OCI-LY7 (cell line): ENCODE measurements around the gene KLHL26. TPM values are rescaled to one million over a fixed set of nuclear protein-coding genes. Genes with fewer than 3 reads are reported as not detected.
A peak's percentile ranks its signal among the peaks of the same experiment; 100 is the strongest.

Experiments used
- BruUV-seq: library from RNA; stranded (reverse); fragments of 400-500 nt; replicated peaks from 2 replicates; lab custom pipeline; 2021; lab: Mats Ljungman, UMichigan
- CTCF ChIA-PET: fragments of 300-600 bp; sonication (Branson Sonifier 250); formaldehyde crosslinking; loops from one replicate; lab custom pipeline; 2022; ENCODE audit warnings: antibody characterized with exemption; ENCODE audit not compliant: unreplicated experiment; lab: Charles Lee
- POLR2A ChIA-PET: fragments of 300-600 bp; sonication (Branson Sonifier 250); formaldehyde crosslinking; loops from one replicate; lab custom pipeline; 2022; ENCODE audit warnings: antibody characterized with exemption; lab: Charles Lee
- DNase-seq: peaks from one replicate; pipeline ENCODE4 v3.0.0-alpha.2; 2015; ENCODE audit warnings: low spot score
- H2AFZ ChIP-seq: fragments of 200-600 bp; sonication (generic), shearing (Covaris generic); 2 replicates; pipeline ENCODE4 v1.6.1; 2014; ENCODE audit warnings: mild to moderate bottlenecking, antibody characterized with exemption, low read length, moderate library complexity
- H3K27ac ChIP-seq: fragments of 200-600 bp; sonication (generic); 2 replicates; pipeline ENCODE4 v1.5.1; 2014; ENCODE audit warnings: mixed run types, low read depth, mild to moderate bottlenecking, moderate library complexity, low read length, inconsistent platforms; ENCODE audit not compliant: poor library complexity, severe bottlenecking
- H3K36me3 ChIP-seq: fragments of 200-600 bp; sonication (generic); 2 replicates; pipeline ENCODE4 v1.6.1; 2014; ENCODE audit warnings: mild to moderate bottlenecking, antibody characterized with exemption, low read length, moderate library complexity, mixed read lengths; ENCODE audit not compliant: insufficient read depth
- H3K4me1 ChIP-seq: fragments of 200-600 bp; sonication (generic); 2 replicates; pipeline ENCODE4 v1.5.1; 2014; ENCODE audit warnings: mild to moderate bottlenecking, low read length; ENCODE audit not compliant: insufficient read depth, poor library complexity, severe bottlenecking
- H3K4me2 ChIP-seq: fragments of 200-600 bp; sonication (generic); 2 replicates; pipeline ENCODE4 v1.6.1; 2014; ENCODE audit warnings: mild to moderate bottlenecking, low read length
- H3K4me3 ChIP-seq: fragments of 200-600 bp; sonication (generic); 2 replicates; pipeline ENCODE4 v1.5.1; 2014; ENCODE audit warnings: mild to moderate bottlenecking, low read depth, low read length; ENCODE audit not compliant: poor library complexity, severe bottlenecking
- H3K79me2 ChIP-seq: fragments of 200-600 bp; sonication (generic); 2 replicates; pipeline ENCODE4 v1.6.1; 2016; ENCODE audit warnings: low read depth, mild to moderate bottlenecking, low read length, moderate library complexity, mixed read lengths; ENCODE audit not compliant: insufficient read depth
- H3K9me2 ChIP-seq: fragments of 200-600 bp; sonication (generic); 2 replicates; pipeline ENCODE4 v1.6.1; 2016; ENCODE audit warnings: mild to moderate bottlenecking, low read length, mixed read lengths; ENCODE audit not compliant: insufficient read depth
- H3K9me3 ChIP-seq: fragments of 200-600 bp; sonication (generic); 2 replicates; pipeline ENCODE4 v1.6.1; 2014; ENCODE audit warnings: mild to moderate bottlenecking, mixed run types, low read length, mixed read lengths
- H4K20me1 ChIP-seq: fragments of 200-600 bp; sonication (generic); 2 replicates; pipeline ENCODE4 v1.6.1; 2014; ENCODE audit warnings: mild to moderate bottlenecking, antibody characterized with exemption, low read length, moderate library complexity, mixed read lengths; ENCODE audit not compliant: insufficient read depth
- EZH2phosphoT487 ChIP-seq: fragments of 200-600 bp; sonication (generic); IDR thresholded peaks from 2 replicates; pipeline ENCODE4 v1.6.1; 2018; ENCODE audit warnings: low read depth, borderline replicate concordance, mild to moderate bottlenecking, mixed run types, antibody characterized with exemption, low read length, moderate library complexity, mixed read lengths
- intact Hi-C: fragments of 100-400 bp; cut with micrococcal nuclease; formaldehyde crosslinking; loops from one replicate; pipeline ENCODE4 v1.10.0; 2022; ENCODE audit not compliant: unreplicated experiment
- total RNA-seq, 2 experiments: library from RNA; depleted of rRNA in 1 of 2; stranded (reverse); fragments of >200 nt in 1 of 2; shearing (Covaris generic) in 1 of 2; gene quantifications; 2 replicates each; pipeline ENCODE4 v1.2.3, GENCODE V29; 2014 to 2022
- TF ChIP-seq, protein P1 (sequence below): fragments of 200-600 bp; sonication (generic); conservative IDR thresholded peaks from 2 replicates; pipeline ENCODE4 v1.5.1; 2014; ENCODE audit warnings: mild to moderate bottlenecking, antibody characterized with exemption, low read length, moderate library complexity, mixed read lengths

The KLHL26 gene
- total RNA-seq, 2 experiments from 2014 or later, result 1.0 to 8.9 TPM

DNA sequence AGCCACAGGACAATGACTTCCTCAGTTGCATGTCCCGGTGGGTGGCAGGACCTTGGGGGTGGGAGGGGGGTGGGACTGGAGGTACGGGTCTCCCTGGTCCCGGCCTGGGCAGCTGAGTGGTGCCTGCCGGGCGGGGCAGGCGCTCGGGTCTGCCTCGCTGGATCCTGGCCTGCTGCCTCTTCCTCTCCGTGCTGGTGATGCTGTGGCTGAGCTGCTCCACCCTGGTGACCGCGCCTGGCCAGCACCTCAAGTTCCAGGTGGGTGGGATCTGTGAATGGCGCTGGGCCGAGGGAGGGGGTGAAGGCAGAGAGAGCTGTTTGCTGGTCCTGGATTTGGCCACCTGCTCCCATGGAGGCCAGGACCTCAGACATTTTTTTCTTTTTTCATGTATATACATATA is 18.6 kb upstream of the KLHL26 start:
- H3K9me3 ChIP-seq, result no peaks in the 10 kb centered on the region
- no peaks in the 10 kb centered on the region for H4K20me1 ChIP-seq
- H3K9me2 ChIP-seq, result no peaks in the 10 kb centered on the region
- no peak overlapping the region for H3K4me2 ChIP-seq
- H3K36me3 ChIP-seq, result no peaks in the 10 kb centered on the region
- no peak for DNase-seq
- ChIA-PET CTCF (no interaction called here), POLR2A (no interaction called here)
- H2AFZ ChIP-seq, result no peak overlapping the region
- H3K4me1 ChIP-seq, result peaks cover 26% of the 10 kb centered on the region
- no peak overlapping the region for H3K27ac ChIP-seq
- no peak overlapping the region for H3K4me3 ChIP-seq
- BruUV-seq, result no TSS peak
- no peak for TF ChIP-seq EZH2phosphoT487
- TF ChIP-seq, protein P1, sequence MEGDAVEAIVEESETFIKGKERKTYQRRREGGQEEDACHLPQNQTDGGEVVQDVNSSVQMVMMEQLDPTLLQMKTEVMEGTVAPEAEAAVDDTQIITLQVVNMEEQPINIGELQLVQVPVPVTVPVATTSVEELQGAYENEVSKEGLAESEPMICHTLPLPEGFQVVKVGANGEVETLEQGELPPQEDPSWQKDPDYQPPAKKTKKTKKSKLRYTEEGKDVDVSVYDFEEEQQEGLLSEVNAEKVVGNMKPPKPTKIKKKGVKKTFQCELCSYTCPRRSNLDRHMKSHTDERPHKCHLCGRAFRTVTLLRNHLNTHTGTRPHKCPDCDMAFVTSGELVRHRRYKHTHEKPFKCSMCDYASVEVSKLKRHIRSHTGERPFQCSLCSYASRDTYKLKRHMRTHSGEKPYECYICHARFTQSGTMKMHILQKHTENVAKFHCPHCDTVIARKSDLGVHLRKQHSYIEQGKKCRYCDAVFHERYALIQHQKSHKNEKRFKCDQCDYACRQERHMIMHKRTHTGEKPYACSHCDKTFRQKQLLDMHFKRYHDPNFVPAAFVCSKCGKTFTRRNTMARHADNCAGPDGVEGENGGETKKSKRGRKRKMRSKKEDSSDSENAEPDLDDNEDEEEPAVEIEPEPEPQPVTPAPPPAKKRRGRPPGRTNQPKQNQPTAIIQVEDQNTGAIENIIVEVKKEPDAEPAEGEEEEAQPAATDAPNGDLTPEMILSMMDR, result no peak
- no peaks in the 10 kb centered on the region for H3K79me2 ChIP-seq
- intact Hi-C loops, result no loop called here

DNA sequence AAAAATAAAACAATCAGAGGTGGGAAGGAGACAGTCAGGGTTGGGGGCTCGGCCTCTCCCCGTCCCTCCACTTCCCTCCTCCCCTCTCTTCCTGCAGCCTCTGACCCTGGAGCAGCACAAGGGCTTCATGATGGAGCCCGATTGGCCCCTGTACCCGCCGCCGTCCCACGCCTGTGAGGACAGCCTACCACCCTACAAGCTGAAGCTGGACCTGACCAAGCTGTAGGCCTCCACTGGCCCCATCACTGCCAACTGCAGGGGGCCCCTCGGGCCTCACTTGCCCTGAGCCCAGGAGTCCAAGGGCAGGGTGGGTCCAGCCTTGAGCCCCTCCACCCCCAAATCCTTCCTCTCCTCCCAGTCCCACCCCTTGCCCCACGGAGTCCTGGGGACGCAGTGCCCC is 16.5 kb upstream of the KLHL26 start:
- H3K9me2 ChIP-seq, result no peaks in the 10 kb centered on the region
- DNase-seq, result no peak
- no TSS peak for BruUV-seq
- H2AFZ ChIP-seq, result no peak overlapping the region; the same call in 1 of the 2 replicates
- TF ChIP-seq EZH2phosphoT487, result no peak
- TF ChIP-seq, protein P1, result no peak
- no peak overlapping the region for H3K27ac ChIP-seq
- no peaks in the 10 kb centered on the region for H4K20me1 ChIP-seq
- CTCF ChIA-PET, result interaction anchor here (0.8 kb wide), 1 partner anchor 63 kb away, joined by 4 read pairs; the partner anchor contains the start of gene CRTC1
- no peaks in the 10 kb centered on the region for H3K79me2 ChIP-seq
- intact Hi-C loops, result no loop called here
- POLR2A ChIA-PET, result interaction anchor here (0.7 kb wide), 1 partner anchor 8 kb away, joined by 4 read pairs; no protein-coding TSS in a partner anchor
- H3K4me3 ChIP-seq, result no peak overlapping the region
- peaks cover 26% of the 10 kb centered on the region for H3K4me1 ChIP-seq
- H3K36me3 ChIP-seq, result no peaks in the 10 kb centered on the region
- peak overlapping the region; percentile 38; the same call in 1 of the 2 replicates for H3K4me2 ChIP-seq
- no peaks in the 10 kb centered on the region for H3K9me3 ChIP-seq

DNA sequence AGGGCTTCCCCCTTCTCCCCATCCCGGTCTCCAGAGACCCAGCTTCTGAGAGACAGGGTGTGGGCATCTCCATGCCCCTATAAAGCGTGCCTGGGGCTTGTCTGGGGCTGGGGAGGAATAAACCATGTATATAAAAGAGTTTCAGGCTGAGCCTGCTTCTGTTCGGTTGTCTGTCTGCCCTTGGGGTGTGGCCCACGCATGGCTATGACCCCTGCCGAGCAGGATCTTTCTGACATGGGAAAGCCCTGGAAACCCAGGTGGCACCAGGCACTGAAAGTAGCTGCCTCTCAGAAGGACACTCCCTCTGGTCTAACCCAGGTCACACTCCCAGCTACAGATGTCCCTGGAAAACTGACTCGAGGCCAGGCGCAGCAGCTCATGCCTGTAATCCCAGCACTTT is 15.9 kb upstream of the KLHL26 start:
- DNase-seq, result no peak
- Histone ChIP-seq H3K4me1 (peaks cover 26% of the 10 kb centered on the region), H3K4me3 (no peak overlapping the region), H3K4me2 (peak overlapping the region; percentile 38), H3K79me2 (no peaks in the 10 kb centered on the region), H3K9me3 (no peaks in the 10 kb centered on the region), H3K36me3 (no peaks in the 10 kb centered on the region), H3K9me2 (no peaks in the 10 kb centered on the region), H2AFZ (peak overlapping the region; percentile 10; the same call in 1 of the 2 replicates), H3K27ac (peak overlapping the region; percentile 52), H4K20me1 (no peaks in the 10 kb centered on the region)
- ChIA-PET CTCF (interaction anchor here (0.9 kb wide), 1 partner anchor 8 kb away, joined by 4 read pairs; no protein-coding TSS in a partner anchor), POLR2A (interaction anchor here (0.6 to 1.8 kb wide), 4 partner anchors 32 to 282 kb away, joined by 3 to 10 read pairs (median 4); partner anchors contain the start of gene REX1BD)
- no TSS peak for BruUV-seq
- TF ChIP-seq, protein P1, result no peak
- no peak for TF ChIP-seq EZH2phosphoT487
- intact Hi-C loops, result no loop called here
